ENCODE results near the gene TMEM217. TPM values are rescaled to one million over a fixed set of nuclear protein-coding genes. Genes with fewer than 3 reads are reported as not detected.
"Not testable (repeated sequence)": the region's sequence is repeated elsewhere in the genome, so short reads cannot be mapped to it uniquely, and the experiment has no call there.

TMEM217 gene
- 1 to 10 TPM in 5 of 12 donors, under 1 TPM in 5, not detected in 2; 0.59 to 2.2 (median 0.92) TPM for polyA plus RNA-seq (ENCODE audit: insufficient read length in 12 of 12)
- long read RNA-seq, donor 1, result 0 reads
- long read RNA-seq, donor 2, result 0 reads
- long read RNA-seq, donor 3, result 0 reads
- long read RNA-seq, donor 4, result 0 reads
- long read RNA-seq, donor 5, result 0 reads
- long read RNA-seq, donor 6, result 0 reads
- long read RNA-seq, donor 7, result 0 reads
- long read RNA-seq, donor 8, result 0 reads
- long read RNA-seq, donor 9, partial matches to known transcripts, result 14 of 14 reads
- long read RNA-seq, donor 9, other reads (novel, unspliced or antisense), result 0 of 14 reads
- long read RNA-seq, donor 10, partial matches to known transcripts, result 9 of 9 reads
- long read RNA-seq, donor 10, other reads (novel, unspliced or antisense), result 0 of 9 reads
- long read RNA-seq, donor 11, result 0 reads

DNA sequence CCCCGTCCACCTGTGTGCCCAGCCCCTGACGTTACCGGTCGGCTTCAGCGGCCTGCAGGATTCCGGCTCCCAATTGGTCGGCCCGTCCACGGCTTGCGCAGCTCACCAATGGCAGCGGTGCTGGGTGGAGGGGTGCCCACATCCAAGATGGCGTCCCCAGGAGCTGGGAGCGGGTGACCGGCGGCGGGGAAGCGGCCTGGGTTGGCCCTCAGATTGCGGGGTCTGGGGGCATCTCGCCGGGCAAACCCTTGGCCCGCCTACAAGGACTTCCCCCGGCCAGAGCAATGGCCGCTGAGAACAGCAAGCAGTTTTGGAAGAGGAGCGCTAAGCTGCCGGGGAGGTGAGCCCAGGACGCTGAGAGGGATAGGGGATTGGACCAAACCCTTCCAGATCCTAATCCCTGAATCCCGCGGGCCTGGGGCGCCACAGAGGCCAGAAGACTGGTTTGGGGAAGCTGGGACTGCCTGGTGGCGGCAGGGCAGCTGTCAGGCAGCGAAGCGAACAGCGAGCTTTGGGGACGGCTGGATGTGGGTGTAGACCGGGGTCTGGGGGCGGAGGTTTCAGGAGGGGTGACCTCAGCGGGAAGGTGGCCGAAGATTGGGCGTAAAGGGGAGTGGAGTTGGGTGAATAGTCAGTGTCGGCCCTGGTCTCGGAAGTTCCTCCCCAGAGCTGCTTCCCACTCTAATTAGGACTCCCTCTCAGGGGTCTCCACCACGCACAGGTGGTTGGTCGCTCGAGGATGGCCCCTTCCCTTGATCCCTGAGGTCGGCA, at the start of gene TMEM217, which contains the start of gene TBC1D22B:
TSS of gene TMEM217 (minus strand) at position 511 of the 771 bp plus-strand sequence. CDS start 39,114 bp downstream, outside the sequence.
TSS of gene TBC1D22B (plus strand) at position 139 of the 771 bp plus-strand sequence. CDS start at position 285, 146 bp downstream.
- peak; percentile 93 for DNase-seq

DNA sequence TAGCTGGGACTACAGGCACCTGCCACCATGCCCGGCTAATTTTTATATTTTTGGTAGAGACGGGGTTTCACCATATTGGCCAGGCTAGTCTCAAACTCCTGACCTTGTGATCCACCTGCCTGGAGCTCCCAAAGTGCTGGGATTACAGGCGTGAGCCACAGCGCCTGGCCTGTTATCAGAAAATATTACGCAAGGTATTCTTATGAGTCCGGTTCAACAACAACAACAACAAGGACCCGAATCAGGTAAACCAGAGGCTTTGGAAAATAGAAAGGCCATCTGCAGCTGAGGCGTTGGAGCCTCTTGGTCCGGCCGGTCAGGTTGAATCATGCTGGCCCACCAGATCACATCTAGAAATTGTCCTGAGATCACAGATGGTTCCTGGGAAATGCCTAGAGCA, 49.5 kb upstream of the TMEM217 start:
- DNase-seq, result not testable (repeated sequence)

DNA sequence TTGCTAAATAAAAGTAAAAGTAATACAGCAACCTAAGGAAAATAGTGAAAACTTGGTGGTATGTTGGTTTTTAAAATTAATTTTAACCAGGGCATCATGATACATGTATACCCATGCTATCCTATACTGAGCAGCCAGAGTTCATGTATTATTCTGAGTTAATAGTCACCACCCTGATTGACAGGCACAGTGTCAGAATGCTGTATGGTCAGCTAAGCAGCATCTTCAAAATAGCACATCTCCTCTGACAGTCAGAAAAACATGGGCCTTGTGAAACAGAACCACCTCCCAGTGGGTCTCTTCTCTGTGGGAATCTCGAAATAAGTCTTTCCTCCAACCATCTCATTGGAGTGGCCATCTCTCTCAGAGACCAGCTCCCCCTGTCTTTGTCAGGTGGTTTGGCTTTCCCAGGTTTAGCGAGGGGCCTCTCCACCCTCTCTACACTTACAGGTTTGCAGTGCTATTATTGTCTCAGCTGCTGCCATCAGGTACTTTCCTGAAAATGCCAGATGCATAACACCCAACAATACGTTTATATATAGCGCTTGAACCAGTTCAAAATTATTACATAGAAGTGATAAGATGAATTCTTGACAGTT, 48.8 kb upstream of the TMEM217 start:
- no peak for DNase-seq

DNA sequence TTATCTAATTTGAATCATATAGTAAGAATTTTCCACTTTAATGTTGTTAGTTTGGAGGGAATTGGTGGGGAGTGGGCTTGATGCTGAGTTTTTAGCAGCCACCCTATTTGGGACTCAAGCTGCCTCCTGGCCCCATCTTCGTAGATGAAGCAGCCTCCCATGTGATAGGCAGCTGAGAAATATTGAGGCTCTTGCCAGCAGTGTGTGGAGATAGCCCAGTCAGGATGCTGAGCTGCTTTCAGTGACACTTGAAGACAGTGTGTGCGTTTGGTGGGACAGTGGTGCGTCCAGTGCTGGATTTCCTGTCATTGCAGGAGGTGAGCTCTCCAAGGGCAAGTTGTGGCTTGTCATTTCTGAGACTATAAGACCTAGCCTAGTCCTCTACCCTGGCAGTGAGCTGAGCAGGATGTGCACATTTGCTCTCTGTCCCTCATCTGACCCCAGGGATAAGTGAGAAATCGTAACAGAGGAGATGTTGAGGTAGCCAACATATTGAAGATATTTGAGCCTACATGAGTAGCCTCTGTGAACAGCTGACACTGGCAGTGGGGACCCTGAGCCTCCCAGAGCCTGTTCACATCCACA, 48.0 kb upstream of the TMEM217 start:
- no peak for DNase-seq

DNA sequence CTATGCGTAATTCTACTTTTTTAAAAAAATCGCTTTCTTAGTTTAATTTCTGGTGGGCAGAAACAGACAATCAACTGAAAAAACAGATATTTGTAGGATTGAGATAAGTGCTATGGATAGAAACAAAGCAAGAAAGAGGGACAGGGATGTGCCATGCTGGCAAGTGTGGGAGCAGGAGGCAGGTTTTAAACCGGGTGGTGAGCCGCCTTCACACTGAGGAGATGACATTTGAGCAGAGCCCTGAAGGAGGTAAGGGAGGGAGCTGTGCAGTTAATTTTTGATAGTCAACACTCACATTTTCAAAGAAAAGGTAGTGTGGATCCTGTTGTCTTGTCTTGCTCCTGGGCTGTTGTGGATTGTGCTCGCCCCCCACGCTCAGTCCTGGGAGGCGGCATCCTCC, 46.8 kb upstream of the TMEM217 start:
- DNase-seq, result no peak

DNA sequence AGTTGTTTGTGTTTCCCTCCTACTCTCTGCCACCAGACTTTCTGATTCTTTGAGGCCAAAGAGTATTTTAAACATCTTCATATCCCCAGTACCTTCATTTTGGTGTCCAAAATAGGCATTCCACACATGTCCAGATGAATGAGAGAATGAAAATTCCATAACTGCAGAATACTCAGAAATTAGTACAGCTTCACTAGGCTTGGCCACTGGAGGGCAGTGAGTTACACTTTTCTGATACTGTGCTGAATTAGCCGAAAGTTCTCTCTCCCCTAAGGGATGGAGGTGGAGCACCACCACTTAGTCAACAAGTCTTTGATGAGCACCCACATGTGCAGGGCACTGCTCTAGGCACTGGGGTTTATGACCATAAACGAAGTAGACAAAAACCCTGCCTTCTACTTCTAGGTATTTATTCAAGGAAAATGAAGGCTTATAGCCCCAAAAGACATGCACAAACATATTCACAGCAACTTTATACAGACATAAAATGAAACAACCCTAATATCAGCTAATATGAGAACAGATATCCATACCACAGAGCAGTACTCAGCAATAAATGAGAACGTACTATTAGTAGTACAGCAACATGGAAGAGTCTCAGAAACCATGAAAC, 46.1 kb upstream of the TMEM217 start:
- no peak for DNase-seq

DNA sequence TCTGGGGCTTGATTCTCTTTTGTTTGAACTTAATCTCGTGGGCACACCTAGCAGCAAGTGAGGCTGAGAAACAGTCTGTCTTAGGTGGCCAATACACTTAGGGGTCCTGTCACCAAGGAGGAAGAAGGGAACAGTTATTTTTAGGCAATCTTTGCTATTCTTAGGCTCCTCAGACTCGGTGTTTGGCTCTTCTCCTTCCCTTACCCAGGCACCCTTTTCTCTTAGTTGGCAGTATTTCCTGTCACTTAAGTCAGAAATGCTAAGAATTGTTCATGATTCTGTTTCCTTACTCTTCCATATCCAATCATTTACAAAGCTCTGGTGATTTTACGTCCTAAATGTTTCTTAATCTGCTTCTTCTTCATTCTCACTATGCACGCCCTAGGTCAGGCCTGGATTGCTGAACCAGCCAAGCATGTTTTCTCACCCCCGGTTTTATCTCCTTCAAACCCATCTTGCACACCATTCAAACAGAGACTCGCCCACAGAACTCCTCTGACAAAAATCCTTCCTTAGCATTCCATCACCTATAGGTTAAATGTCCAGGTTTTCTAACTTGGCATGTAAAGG, 45.2 kb upstream of the TMEM217 start:
- no peak for DNase-seq

DNA sequence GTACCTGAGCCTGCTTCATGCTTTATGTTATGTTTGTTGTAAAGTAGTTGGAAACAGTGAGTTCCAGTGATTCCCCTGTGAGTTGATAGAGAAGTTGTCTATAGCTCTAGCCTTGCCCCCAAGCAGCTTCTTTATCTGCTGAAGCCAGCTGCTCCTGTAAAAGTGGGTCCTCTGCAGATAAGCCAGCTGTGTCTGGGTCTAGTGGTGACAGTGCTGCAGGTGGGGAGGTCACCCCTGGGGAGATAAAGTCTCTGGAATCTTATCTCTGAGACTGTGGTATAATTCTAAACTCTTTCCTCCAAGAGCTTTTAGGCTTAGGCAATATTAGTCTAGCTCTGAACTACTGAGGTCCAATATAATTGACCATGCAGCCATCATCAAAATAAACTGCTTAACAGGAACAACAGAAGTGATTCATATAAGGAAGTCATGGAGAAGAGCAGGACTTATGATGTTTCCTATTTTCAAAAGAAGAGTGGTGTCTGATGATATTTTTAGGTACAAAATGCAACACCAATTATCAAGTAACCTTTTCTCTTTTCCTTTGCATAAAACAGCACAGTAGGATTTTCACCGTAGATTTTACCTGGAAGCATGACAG, 44.2 kb upstream of the TMEM217 start:
- DNase-seq, result no peak

DNA sequence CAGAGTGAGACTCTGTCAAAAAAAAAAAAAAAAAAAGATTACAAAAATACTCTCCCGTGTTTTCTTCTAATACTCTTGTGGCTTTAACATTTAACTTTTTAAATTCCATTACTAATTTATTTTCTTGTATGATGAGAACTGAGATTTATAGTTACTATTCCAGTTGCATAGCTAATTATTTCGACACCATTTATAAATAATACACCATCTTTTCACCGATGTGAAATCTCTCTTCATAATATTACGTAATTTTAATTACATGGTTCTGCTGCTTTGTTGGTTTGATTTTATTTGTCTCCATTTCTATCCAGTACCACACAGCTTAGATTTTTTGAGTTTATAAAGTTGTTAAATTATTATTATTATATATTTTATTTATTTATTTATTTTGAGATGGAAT, 42.0 kb upstream of the TMEM217 start:
- no peak for DNase-seq

DNA sequence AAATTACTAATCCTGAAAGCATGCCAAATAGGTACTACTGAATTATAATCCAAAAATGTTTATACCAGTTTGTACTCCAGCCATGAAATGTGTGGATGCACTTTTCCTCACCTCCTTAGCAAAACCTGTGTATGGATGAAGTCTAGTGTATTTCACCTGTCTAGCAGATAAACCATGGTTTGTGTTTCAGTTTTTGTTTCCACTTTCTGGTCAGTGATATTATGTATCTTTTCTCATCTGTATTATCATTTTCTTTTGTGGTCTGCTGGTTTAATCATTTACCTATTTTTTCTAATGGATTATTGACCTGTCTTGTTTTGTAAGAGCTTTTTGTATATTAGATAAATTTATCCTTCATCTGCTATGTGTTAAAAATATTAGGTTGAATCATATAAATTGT, 41.0 kb upstream of the TMEM217 start:
- DNase-seq, result no peak

DNA sequence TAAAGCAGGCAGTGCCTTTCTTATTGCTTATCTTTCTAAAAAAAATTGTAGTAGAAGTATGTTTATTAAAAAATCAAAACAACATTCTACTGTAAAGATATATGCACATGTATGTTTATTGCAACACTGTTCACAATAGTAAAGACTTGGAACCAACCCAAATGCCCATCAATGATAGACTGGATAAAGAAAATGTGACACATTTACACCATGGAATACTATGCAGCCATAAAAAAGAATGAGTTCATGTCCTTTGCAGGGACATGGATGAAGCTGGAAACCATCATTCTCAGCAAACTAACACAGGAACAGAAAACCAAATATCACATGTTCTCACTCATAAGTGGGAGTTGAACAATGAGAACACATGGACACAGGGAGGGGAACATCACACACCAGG, 39.7 kb upstream of the TMEM217 start:
- not testable (repeated sequence) for DNase-seq

DNA sequence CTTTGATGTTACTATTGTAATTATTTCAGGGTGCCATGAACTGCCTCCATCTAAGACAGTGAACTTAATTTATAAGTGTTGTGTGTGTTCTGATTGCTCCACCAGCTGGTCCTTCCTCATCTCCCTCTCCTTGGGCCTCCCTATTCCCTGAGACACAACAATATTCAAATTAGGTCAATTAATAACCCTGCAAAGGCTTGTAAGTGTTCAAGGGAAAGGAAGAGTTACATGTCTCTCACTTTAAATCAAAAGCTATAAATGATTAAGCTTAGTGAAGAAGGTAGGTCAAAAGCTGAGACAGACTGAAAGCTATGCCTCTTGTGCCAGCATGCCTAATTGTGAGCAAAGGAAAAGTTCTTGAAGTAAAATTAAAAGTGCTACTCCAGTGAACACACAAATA, 35.5 kb upstream of the TMEM217 start:
- no peak for DNase-seq

DNA sequence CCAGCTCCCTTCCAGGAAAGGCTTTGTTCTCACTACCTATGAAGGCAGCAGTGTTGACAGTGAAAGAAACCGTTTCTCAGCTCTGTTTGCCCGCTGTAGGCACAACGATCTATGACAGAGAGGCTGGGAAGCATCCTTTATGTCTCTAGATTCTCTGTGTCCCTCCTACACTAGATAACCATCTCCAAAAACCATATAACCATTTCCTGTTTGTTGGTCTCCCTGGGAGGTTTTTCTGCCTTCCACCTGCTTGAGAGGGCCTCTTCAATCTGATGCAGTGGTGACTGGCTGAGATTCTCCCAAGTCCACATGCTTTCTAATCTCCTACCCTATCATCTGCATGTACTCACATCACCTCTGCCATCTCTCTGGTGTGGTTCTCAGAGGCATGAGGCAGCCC, 32.0 kb upstream of the TMEM217 start:
- DNase-seq, result no peak

DNA sequence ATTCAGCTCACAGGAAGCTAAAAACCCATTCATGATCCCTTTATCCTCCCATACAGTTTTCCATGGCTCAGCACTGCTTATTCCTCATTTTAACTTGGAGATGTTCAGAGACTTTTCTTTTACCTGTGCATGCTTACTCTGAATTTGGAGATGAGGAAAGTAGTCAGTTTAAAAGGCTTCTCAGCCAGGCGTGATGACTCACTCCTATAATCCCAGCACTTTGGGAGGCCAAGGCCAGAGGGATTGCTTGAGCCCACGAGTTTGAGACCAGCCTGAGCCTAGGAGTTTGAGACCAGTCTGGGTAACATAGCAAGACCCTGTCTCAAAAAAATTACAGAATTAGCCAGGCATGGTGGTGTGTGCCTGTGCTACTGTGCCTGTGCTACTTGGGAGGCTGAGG, 30.3 kb upstream of the TMEM217 start:
- DNase-seq, result no peak

DNA sequence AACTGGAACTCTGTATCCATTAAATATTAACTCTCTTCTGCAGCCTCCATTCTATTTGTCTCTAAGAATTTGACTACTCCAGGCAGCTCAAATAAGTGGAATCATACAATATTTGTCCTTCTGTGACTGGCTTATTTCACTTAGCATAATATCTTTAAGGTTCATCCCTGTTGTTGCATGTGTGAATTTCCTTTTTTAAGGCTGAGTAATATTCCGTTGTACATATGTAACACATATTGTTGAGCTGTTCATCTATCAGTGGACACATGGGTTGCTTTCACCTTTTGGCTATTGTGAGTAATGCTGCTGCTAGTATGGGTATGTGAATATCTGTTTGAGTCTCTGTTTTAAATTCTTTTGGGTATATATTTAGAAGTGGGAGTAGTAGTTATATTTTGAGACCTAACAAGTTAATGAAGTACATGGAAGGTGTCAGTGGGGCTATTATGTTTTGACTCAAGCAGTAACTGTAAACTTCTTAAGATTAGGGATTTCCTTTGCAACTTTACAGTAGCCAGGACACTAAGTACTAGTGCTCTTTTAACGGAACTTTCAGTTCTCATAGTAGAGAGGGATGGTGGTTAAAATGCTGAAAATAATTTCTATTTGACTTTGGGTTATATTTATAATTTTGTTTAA, 29.7 kb upstream of the TMEM217 start:
- no peak for DNase-seq

DNA sequence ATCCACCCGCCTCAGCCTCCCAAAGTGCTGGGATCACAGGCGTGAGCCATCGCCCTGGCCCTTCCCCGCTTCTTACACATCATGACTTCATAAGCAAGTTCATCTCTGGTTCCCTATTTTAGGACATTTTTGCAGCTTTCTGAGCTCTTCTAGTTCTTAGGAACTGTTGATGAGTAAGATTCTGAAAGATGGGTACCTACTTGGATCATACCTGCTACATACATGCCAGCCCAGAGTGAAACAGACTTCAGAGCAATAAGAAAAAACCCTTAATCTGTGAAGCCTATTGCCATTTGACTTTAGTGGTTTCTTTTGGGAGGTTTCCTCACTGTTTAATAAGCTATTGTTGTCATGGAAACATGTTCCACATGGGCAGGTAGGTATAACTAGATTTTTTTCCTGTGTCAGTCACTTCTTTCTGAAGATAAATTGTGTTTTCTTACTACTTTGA, 27.9 kb upstream of the TMEM217 start:
- no peak for DNase-seq

DNA sequence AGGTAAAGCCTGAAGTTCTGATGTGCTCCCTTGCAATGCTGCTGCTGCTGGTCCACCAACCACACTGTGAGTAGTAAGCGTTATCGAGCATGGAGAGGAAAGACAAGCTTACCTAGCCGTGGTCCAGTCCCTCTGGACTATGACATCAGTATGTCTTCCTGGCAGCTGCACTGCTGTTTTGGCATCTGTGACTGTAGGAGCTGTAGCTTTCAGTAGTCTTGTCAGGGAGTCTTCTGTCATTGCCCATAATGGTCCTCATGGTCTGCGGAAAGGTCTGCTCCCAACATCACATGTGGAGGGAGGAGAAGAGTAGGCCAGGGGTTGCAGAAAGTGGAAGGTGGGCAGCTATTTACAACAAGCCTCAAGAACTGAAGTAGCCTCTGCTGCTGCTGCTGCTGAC, 26.8 kb upstream of the TMEM217 start:
- no peak for DNase-seq

DNA sequence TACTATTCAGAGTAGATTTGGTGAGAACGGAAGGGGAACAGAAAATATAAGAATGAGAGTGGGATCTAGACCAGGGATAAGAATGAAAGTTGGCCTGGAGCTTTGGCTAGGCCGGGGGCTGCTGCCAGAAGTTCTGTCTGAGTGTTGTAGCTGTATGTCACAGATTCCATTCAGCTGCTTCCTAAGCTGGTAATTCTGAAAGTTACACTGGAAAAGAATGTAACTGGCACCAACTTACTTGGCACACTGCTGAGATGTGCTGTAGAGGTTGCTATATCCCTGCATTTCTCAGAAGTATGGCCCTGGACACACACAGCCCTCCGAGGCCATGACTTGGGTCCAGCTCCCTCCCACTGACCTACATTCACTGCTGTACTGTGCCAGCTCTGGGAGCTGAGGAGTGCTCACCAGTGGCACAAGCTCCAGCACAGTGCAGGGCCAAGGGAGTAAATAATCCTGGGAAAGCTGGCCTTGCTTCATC, 25.8 kb upstream of the TMEM217 start:
- DNase-seq, result peak; percentile 83

DNA sequence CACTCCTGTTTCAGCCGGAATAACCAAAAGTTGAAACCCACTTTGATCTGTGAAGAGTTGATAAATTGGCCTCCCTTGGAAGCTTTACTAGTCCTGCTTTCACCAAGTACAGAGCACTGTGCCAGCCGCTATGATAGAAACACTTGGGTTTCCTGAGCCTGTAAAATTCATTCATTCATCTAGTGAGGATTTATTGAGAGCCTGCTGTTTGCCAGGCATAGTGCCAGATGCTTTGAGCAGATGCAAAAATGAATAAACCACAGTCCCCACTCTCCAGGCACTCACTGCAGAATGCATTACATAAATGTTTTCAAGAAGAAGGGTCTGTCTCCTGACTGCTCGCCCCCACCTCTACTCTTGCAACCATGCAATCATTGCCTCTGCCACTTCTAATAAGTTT, 25.3 kb upstream of the TMEM217 start:
- peak; percentile 68 for DNase-seq

DNA sequence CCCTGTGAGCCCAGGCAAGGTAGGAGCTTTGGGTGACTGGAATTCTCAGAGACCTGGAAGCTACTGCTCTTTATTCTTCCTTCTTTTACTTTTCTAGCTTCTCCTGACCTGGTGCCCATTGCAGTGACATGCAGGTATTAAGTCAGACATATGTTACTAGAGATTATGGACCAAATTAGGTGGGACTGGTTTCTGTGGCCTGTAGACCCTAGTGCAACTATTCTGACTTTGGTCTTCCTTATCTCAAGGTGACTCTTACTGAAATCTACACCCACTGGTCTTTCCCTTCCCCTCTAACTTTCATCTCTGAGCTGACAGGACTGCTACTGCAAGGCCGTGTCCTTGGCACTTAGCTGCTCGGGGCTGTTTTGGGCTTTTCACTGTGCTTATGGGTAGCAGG, 24.4 kb upstream of the TMEM217 start:
- no peak for DNase-seq
